HG03097 (cell line): Measurements from ENCODE around the gene PODNL1.

Experiments used
- ATAC-seq: cut with Tn5 transposase; IDR thresholded peaks from one replicate; pipeline ENCODE4 v1.9.1; 2021; ENCODE audit not compliant: unreplicated experiment, low FRiP score

PODNL1 gene

GRCh38 chr19:13959962-13960862 is 22.0 kb upstream of the PODNL1 start:
- ATAC-seq = no peak

- no peak for ATAC-seq
Measured at GRCh38 chr19:13959141-13959961, 21.1 kb upstream of the PODNL1 start.

DNA sequence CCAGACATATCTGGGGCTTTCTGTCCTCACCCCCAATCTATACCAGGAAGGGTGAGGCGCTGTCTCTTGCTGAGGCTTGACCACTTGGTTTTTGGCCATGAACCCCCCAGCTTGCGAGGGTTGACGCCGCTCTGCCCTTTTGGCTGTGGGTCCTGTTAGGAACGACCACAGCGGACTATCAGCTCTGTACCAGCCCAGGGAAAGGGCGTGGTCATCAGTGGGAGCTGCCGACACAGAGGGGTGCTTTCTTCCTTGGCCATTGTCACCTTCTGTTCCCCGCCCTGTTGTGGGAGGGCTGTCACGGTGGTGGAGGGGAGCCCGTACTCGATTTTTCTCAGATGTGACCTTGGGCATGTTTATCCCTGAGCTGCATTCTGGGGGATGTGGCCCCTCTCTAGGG is 19.8 kb upstream of the PODNL1 start:
- no peak for ATAC-seq

GRCh38 chr19:13957051-13957450 is 18.8 kb upstream of the PODNL1 start:
- ATAC-seq = no peak

DNA sequence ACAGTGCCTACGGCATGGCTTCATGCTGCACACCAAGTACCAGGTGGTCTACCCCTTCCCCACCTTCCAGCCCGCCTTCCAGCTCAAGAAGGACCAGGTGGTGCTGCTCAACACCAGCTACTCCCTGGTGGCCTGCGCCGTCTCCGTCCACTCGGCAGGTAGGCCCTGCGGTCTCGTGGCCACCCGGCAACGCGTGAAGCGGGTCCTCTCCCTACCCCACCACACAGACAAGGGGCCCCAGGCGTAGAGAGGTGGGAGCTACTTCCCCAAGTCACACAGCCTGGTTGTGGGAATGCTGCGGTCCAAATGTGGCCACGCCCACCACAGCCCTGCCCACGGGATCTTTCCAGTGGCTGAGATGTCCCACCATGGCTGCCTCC is 18.1 kb upstream of the PODNL1 start:
- no peak for ATAC-seq

- ATAC-seq = no peak
Measured at GRCh38 chr19:13955662-13956364, 17.6 kb upstream of the PODNL1 start.

DNA sequence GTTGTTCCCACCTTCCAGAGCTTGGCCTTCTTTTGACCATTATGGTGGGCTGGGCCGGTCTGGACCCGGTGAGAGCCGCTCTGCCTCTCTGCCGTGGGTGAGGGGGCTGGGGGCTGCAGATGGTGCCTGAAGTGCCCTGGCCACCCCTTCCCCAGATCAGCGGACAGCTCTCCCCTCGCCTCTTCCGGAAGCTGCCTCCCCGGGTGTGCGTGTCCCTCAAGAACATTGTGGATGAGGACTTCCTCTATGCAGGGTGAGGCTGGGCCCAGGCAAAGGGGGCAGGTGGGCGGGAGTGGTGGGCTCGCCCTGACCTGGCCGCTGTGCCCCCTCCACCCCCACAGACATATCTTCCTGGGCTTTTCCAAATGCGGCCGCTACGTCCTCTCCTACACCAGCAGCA is 16.0 kb upstream of the PODNL1 start:
- no peak for ATAC-seq

GRCh38 chr19:13952931-13953531 is 14.8 kb upstream of the PODNL1 start:
- no peak for ATAC-seq

DNA sequence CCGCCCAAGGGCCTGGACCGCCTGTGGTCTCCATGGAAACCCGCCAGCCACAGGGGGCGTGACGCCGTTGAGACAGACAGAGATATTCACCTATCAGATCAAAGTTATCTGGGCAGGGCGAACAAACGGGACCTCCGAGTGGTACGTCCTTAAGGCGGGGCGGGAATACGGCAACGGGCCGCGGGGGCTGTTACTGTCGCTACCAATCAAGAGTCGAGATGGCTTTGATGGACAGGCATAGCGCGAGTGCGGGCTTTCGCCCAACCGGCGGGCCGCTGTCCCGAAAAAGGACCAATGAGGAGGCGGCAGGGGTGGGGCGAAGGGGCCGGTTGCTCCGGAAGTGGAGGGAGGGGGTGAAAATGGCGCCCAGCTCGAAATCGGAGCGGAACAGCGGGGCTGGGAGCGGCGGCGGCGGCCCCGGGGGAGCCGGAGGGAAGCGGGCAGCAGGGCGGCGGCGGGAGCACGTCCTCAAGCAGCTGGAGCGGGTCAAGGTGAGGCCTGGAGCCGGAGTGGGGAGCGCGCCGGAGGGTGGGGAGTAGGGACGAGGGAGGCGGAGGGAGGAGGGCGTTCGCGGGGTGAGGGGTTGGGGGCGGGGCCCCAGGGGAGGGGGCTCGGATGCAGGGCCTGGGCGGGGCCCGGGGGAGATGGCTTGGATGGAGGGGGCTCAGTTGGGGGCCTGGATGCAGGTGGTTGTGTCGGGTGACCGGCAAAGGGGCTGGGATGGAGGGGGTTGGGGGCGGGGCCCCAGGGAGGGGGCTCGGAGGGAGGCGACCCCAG is 14.1 kb upstream of the PODNL1 start, which contains the start of gene DCAF15:
TSS of gene DCAF15 (plus strand) at position 356 of the 777 bp plus-strand sequence. CDS start at position 360, 4 bp downstream.
- peak; percentile 98 for ATAC-seq

DNA sequence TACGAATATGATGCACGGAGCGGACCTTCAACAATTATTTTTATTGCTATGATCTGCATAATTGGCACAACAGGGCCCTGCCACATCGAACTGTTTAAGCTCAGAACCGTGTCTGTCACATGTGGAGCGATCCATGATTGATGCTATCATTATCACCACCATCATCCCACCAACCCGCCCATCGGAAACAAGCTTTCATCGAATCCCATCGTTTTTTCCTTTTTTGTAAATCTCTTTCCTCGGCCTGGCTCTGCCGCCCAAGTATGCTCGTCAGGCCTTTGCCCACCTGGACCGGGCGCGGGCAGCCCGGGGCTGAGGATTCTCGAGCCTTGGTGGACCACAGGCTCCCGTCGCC is 13.6 kb upstream of the PODNL1 start:
- ATAC-seq = no peak

DNA sequence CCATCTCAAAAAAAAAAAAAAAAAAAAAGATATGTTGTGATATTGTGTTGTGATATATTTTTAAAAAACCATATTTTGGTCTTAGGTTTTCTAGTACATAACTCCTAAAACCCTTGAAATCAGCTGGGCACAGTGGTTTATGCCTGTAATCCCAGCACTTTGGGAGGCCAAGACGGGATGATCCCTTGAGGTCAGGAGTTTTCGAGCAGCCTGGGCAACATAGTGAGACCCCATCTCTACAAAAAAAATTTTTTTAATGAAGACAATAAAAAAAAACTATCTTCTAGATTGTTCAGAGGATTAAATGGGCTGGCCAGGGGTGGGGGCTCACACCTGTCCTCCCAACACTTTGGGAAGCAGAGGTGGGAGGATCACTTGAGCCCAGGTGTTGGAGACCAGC is 12.8 kb upstream of the PODNL1 start:
- no peak for ATAC-seq

DNA sequence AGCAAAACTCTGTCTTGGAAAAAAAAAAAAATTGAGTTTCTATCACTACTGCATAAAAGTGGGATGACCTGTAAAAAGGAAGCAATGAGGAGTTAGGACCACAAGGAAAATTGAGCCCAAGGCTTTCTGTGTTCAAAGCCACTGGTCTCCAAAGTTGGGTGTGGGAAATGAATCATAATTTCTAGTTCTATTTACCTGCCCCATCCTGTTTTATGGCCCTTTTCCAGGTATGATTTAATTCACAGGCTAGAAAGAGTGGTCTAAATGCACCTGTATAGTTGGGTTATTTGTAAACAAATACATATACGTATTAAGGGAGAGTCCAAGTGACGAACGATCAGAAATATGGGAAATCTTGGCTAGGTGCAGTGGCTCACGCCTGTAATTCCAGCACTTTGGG is 8.2 kb upstream of the PODNL1 start:
- no peak for ATAC-seq

- no peak for ATAC-seq
Measured at GRCh38 chr19:13942023-13942684, 3.9 kb upstream of the PODNL1 start.

GRCh38 chr19:13937479-13938300 is 527 bp downstream of the PODNL1 start:
- no peak for ATAC-seq

GRCh38 chr19:13935765-13936510 is 2.3 kb downstream of the PODNL1 start:
- ATAC-seq = no peak

DNA sequence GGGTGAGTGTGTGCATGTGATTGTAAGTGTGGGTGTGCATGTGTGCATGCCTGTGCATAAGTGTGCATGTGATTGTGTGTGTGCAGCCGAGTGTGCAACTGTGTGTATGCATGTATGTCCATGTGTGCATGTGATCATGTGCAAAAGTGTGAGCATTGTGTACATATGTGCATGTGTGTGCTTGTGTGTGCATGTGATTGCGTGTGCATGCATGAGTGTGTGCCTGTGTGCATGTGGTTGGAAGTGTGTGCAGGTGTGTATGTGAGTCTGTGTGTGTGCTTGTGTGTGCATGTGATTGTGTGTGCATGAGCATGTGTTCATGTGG is 3.5 kb downstream of the PODNL1 start:
- ATAC-seq = no peak

DNA sequence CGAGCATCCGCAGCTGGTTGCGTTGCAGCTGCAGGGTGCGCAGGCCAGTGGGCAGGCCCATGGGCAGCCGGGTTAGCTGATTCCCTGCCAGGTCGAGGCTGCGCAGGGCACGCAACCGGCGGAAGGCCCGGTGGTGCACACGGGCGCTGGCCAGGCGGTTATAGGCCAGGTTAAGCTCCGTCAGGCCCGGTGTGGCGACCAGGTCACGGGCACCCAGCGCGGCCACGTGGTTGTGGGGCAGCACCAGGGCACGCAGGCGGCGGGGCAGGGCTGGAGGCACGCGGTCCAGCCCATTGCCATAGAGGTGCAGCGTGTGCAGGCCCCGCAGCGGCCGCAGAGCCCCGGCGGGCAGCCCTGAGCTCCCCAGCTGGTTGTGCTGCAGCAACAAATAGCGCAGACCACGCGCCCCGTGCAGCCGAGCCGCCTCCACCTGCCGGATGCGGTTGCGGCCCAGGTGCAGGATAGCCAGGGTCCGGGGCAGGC is 5.3 kb downstream of the PODNL1 start:
- no peak for ATAC-seq

DNA sequence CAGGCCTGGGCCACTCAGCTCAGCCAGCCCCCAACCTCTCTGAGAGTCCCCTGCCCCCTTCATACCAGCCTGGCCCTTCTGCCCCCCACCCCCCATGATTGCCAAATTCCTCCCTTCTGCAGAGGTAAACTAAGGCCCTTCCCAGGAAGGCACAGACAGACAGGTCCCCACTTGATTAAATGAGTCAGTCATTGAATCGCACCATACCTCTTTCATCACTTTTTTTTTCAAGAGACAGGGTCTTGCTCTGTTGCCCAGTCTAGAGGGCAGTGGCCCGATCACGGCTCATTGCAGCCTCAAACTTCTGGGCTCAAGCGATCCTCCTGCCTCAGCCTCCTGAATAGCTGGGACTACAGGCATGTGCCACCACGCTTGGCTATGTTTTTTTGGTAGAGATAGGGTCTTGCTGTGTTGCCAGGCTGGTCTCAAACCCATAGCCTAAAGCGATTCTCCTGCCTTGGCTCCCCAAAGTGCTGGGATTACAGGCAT is 6.0 kb downstream of the PODNL1 start:
- no peak for ATAC-seq
